SK-N-MC (cell line): ENCODE data around the gene ATP1A3.
"Not testable (repeated sequence)": the region's sequence is repeated elsewhere in the genome, so short reads cannot be mapped to it uniquely, and the experiment has no call there.

Source experiments
- DNase-seq: peaks from one replicate; pipeline ENCODE4 v3.0.0-alpha.2; 2011; ENCODE audit warnings: low read depth, low spot score
- H3K27ac ChIP-seq: fragments of 200-600 bp; sonication (generic); 2 replicates; pipeline ENCODE4 v1.5.1; 2016; ENCODE audit warnings: mixed run types
- H3K36me3 ChIP-seq: fragments of 200-600 bp; sonication (generic); 2 replicates; pipeline ENCODE4 v1.6.1; 2017; ENCODE audit warnings: antibody characterized with exemption, low read length, mixed read lengths; ENCODE audit not compliant: insufficient read depth
- H3K4me3 ChIP-seq: fragments of 200-600 bp; sonication (generic); 2 replicates; pipeline ENCODE4 v1.5.1; 2016
- H3K9ac ChIP-seq: fragments of 200-600 bp; sonication (generic); 2 replicates; pipeline ENCODE4 v1.8.0; 2017; ENCODE audit warnings: mixed run types, mixed read lengths; ENCODE audit not compliant: insufficient read length
- H3K9me3 ChIP-seq: fragments of 200-600 bp; sonication (generic); 2 replicates; pipeline ENCODE4 v1.6.1; 2017; ENCODE audit warnings: low read depth, mild to moderate bottlenecking, antibody characterized with exemption, low read length, moderate library complexity, mixed read lengths
- EZH2 ChIP-seq: fragments of 200-600 bp; sonication (generic); IDR thresholded peaks from one replicate; pipeline ENCODE4 v1.6.1; 2017; ENCODE audit warnings: antibody characterized with exemption
- FOXP2 ChIP-seq: optimal IDR thresholded peaks from 2 replicates; pipeline ENCODE3; 2011; ENCODE audit warnings: mild to moderate bottlenecking, moderate library complexity; ENCODE audit not compliant: insufficient read depth; ENCODE audit errors: extremely low read length, control extremely low read depth
- POLR2AphosphoS5 ChIP-seq: IDR thresholded peaks from 2 replicates; pipeline ENCODE4 v1.6.1; 2012; ENCODE audit warnings: mild to moderate bottlenecking, low read depth, low read length, borderline replicate concordance

ATP1A3 gene

DNA sequence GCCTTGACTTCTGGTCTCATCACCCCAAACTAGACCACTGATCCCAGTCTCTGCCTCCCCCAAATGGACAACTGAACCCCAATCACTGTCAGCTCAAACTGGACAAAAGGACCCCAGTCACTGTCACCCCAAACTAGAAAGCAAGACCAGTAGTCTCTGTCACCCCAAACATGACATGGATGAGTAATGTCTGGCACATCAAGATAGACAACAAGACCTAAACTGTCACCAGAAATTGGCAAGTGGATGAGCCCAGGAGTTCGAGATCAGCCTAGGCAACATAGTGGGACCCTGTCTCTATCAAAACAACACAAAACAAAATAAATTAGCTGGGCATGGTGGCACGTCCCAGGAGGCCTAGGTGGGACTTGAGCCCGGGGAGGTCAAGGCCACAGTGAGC, 46.9 kb downstream of the ATP1A3 start:
- Histone ChIP-seq H3K4me3 (no peak overlapping the region), H3K27ac (no peak overlapping the region), H3K36me3 (no peaks in the 10 kb centered on the region), H3K9ac (no peak overlapping the region), H3K9me3 (no peaks in the 10 kb centered on the region)
- no peak for TF ChIP-seq POLR2AphosphoS5
- DNase-seq, result no peak

DNA sequence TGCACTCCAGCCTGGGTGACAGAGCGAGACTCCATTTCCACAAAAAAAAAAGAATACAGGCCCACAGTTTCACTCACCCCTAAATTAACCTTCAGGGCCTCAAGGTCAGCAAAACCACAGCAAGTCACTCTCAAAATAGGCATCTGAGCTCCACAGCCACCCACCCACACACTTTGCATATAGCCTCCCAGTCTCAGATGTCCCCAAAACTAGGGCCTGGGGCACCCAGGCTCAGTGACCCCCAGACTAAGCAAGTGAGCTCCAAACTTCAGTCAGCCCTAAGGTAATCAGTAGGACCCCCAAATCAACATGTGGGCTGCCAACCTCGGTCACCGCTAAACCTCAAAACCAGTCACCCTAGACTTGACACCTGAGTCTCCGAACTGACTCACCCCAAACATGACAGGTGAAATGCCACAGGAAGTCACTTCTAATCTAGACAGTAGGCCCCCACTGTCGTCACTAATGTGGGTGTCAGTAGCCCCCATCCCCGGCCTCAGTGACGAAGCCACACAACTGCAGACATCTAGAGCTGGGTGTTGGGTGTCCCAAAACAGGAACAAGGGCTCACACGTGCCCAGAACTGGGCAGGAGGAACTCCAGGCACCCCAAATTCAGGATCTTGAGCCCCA, 48.8 kb downstream of the ATP1A3 start:
- TF ChIP-seq EZH2, result no peak
- no peak for TF ChIP-seq POLR2AphosphoS5
- TF ChIP-seq FOXP2, result no peak
- no peak for DNase-seq

DNA sequence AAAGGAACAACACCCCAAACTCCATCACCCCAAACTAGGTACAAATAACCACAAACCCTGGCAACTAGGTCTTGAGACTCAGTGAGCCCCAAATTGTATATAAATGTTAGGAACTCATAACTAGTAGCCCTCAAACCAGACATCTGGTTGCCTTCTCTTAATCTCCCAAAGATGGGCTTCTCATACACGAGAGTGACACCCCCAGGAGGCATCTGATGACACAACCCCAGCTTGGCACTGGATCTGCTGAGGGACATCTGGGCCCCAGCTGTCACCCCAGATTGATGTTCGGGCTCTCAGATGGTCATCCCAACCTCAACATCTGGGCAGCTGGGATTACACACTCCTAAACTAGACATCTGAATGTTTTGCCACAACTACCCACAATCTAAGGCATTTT, 49.7 kb downstream of the ATP1A3 start:
- Histone ChIP-seq H3K36me3 (no peaks in the 10 kb centered on the region), H3K27ac (no peak overlapping the region), H3K9ac (no peak overlapping the region), H3K9me3 (no peaks in the 10 kb centered on the region), H3K4me3 (no peak overlapping the region)
- no peak for TF ChIP-seq POLR2AphosphoS5
- TF ChIP-seq EZH2, result no peak
- TF ChIP-seq FOXP2, result no peak
- no peak for DNase-seq

More for the DNA sequence above, 48.8 kb downstream of the ATP1A3 start:
- H3K9me3 ChIP-seq, result no peaks in the 10 kb centered on the region
- H3K27ac ChIP-seq, result no peak overlapping the region
- H3K36me3 ChIP-seq, result no peaks in the 10 kb centered on the region
- H3K4me3 ChIP-seq, result no peak overlapping the region
- no peak overlapping the region for H3K9ac ChIP-seq

DNA sequence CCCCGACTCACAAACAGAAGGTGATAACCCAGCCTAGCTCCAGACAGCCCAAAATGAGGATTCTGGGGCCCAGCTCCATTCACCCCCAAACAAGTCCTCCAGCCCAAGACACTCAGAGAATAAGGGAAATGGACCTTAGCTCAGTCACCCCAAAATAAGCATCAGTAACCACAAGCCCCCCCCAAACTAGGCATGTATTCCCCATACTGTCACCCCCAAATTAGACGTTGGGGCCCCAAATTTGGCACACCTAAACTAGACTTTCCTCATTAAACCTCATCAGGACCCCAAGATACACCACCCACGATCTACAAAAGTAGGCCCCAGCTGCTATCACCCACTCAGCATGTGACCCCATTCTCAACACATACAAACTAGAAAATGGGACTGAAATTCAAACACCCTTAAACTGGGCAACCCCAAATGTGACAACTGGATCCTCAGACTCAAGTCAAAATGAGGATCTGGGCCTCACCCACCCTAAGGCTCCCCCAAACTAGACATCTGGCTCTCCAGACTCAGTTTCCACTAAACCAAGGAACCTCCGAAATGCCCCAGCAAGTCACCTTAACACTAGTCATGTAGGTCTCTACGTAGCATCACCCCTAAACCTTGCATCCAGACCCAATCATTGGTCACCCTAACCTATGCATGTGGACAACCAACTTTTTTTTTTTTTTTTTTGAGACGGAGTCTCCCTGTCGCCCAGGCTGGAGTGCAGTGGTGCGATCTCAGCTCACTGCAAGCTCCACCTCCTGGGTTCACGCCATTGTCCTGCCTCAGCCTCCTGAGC, 52.4 kb downstream of the ATP1A3 start:
- TF ChIP-seq FOXP2 (no peak), EZH2 (no peak), POLR2AphosphoS5 (no peak)
- no peak overlapping the region for H3K4me3 ChIP-seq
- H3K9ac ChIP-seq, result no peak overlapping the region
- no peak overlapping the region for H3K27ac ChIP-seq
- no peaks in the 10 kb centered on the region for H3K9me3 ChIP-seq
- no peaks in the 10 kb centered on the region for H3K36me3 ChIP-seq
- DNase-seq, result no peak

DNA sequence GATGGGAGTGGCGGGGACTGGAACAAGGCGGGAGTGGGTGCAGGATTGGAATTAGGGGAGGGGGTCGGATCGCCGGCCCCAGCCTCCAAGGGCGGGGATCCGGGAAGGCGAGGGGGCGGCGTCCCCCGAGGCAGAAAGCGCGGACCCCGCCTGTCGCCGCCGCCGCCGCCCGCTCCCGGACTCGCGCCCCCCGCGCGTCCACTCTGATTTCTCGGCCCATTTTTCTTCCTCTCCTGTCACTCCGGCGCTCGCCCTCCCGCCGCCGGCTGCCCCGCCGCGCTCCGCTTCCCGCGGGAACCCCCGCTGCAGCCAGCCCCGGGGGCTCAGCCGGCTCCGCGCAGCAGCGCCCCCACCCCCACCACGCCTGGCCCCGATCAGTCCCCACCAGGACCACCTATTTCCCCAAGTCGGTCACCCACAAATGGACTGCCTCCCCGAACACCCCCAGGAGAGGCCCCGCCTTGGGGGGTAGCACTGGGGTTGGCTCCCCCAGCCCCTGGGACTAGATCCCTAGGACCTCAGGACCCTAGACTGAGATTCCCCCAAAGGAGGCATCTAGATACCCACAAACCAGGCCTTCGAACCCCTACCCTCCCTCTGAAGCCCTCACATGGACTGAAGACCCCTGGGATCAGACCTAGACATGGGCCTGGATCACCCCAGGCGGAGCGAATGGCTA, 53.2 kb downstream of the ATP1A3 start:
- Histone ChIP-seq H3K9ac (no peak overlapping the region), H3K4me3 (no peak overlapping the region; the same call in 1 of the 2 replicates), H3K9me3 (no peaks in the 10 kb centered on the region), H3K27ac (no peak overlapping the region), H3K36me3 (no peaks in the 10 kb centered on the region)
- TF ChIP-seq FOXP2, result no peak
- no peak for TF ChIP-seq POLR2AphosphoS5
- no peak for TF ChIP-seq EZH2
- no peak for DNase-seq

DNA sequence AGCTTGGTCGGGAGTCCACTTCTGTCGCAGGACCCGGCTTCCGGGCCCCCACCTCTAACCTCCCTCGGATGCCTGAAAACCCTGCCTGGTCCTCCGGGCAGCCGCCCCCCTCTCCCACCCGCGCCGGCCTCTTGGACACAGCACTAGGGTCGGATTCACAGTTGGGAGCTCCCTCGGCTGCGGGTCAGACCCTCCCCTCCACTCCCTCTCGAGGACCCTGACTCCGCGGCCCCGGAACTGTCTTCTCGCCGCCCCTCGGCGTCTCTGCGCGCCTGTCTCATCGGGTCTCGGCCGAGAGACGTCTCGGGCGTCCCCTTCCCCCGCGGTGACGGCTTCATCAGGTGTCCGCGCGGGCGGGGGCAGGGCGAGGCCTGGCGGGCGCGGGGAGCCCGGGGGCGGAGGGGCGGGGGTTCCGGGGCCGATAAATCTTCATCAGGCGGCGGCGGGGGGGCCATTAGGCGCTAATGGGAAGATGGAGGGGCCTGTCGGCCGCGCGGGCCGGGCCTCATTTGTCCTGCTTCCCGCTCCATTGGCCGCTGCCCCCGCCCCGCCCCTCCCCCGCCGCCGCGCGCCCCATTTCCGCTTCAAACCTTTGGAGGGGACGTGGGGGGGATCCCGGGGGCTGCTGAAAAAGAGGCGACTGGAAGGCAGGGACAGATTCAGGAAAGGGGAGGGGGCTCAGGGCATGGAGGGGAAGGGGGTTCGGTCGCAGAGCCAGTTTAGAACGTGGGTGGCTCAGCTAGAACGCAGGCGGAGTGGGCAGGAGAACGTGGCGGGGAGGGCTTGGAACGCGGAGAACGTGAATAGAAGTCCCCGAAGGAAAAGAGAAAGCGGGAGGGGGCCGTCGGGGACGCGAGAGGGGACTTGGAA, 53.9 kb downstream of the ATP1A3 start:
- H3K27ac ChIP-seq, result no peak overlapping the region
- H3K9me3 ChIP-seq, result no peaks in the 10 kb centered on the region
- no peak for DNase-seq
- H3K36me3 ChIP-seq, result no peaks in the 10 kb centered on the region
- TF ChIP-seq EZH2 (no peak), FOXP2 (no peak), POLR2AphosphoS5 (no peak)
- H3K9ac ChIP-seq, result no peak overlapping the region
- no peak overlapping the region; the same call in 1 of the 2 replicates for H3K4me3 ChIP-seq

DNA sequence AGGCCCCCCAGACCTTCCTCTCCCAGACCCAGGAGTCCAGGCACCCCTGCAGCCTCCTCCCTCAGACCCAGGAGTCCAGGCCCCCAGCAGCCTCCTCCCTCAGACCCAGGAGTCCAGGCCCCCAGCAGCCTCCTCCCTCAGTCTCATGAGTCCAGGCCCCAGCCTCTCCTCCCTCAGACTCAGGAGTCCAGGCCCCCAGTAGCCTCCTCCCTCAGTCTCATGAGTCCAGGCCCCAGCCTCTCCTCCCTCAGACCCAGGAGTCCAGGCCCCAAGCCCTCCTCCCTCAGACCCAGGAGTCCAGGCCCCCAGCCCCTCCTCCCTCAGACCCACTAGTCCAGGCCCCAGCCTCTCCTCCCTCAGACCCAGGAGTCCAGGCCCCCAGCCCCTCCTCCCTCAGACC, 54.8 kb downstream of the ATP1A3 start:
- DNase-seq, H3K36me3 ChIP-seq, H3K9me3 ChIP-seq, H3K27ac ChIP-seq, H3K9ac ChIP-seq, H3K4me3 ChIP-seq: not testable (repeated sequence)
